Loucy (cell line): ENCODE measurements around the gene CCDC148.
"Not testable (repeated sequence)": the region's sequence is repeated elsewhere in the genome, so short reads cannot be mapped to it uniquely, and the experiment has no call there.

Source experiments
- EZH2phosphoT487 ChIP-seq: fragments of 200-600 bp; IDR thresholded peaks from 2 replicates; pipeline ENCODE4 v1.6.1; 2018; ENCODE audit warnings: antibody characterized with exemption, mild to moderate bottlenecking, moderate library complexity, borderline replicate concordance
- TF ChIP-seq, protein P1 (sequence below): fragments of 200-600 bp; sonication (generic); conservative IDR thresholded peaks from 2 replicates; pipeline ENCODE4 v1.5.1; 2014; ENCODE audit warnings: mild to moderate bottlenecking, antibody characterized with exemption, low read length

GRCh38 chr2:158331799-158332198 is 124.8 kb downstream of the CCDC148 start:
- TF ChIP-seq, protein P1, sequence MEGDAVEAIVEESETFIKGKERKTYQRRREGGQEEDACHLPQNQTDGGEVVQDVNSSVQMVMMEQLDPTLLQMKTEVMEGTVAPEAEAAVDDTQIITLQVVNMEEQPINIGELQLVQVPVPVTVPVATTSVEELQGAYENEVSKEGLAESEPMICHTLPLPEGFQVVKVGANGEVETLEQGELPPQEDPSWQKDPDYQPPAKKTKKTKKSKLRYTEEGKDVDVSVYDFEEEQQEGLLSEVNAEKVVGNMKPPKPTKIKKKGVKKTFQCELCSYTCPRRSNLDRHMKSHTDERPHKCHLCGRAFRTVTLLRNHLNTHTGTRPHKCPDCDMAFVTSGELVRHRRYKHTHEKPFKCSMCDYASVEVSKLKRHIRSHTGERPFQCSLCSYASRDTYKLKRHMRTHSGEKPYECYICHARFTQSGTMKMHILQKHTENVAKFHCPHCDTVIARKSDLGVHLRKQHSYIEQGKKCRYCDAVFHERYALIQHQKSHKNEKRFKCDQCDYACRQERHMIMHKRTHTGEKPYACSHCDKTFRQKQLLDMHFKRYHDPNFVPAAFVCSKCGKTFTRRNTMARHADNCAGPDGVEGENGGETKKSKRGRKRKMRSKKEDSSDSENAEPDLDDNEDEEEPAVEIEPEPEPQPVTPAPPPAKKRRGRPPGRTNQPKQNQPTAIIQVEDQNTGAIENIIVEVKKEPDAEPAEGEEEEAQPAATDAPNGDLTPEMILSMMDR, result not testable (repeated sequence)
- TF ChIP-seq EZH2phosphoT487, result not testable (repeated sequence)
